Endometrial microvascular endothelial cells (primary cell): ENCODE data around the gene NIF3L1. TPM values are rescaled to one million over a fixed set of nuclear protein-coding genes. Genes with fewer than 3 reads are reported as not detected.

Source experiments
- in situ Hi-C: cut with HindIII; loops from 2 replicates; pipeline ENCODE4 v1.10.0; 2017; ENCODE audit warnings: low sequenced_read_pairs, low pct_unique_long_range_greater_than_20kb; ENCODE audit errors: inconsistent ontology term
- total RNA-seq: library from RNA; depleted of rRNA; stranded (reverse); fragments of >200 nt; gene quantifications from one replicate; pipeline ENCODE4 v1.2.3, GENCODE V29; 2015; ENCODE audit errors: inconsistent ontology term

The NIF3L1 gene, protein sequence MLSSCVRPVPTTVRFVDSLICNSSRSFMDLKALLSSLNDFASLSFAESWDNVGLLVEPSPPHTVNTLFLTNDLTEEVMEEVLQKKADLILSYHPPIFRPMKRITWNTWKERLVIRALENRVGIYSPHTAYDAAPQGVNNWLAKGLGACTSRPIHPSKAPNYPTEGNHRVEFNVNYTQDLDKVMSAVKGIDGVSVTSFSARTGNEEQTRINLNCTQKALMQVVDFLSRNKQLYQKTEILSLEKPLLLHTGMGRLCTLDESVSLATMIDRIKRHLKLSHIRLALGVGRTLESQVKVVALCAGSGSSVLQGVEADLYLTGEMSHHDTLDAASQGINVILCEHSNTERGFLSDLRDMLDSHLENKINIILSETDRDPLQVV
- total RNA-seq, result 18.8 TPM

- in situ Hi-C loops, result no loop called here
Measured at GRCh38 chr2:200888704-200889625, at the start of gene NIF3L1, which contains the start of gene PPIL3. Gene NIF3L1 (plus strand): TSS chr2:200889371. CDS start chr2:200891944, 2,573 bp downstream. Gene PPIL3 (minus strand): TSS chr2:200889077. CDS start chr2:200887615, 1,462 bp downstream.

DNA sequence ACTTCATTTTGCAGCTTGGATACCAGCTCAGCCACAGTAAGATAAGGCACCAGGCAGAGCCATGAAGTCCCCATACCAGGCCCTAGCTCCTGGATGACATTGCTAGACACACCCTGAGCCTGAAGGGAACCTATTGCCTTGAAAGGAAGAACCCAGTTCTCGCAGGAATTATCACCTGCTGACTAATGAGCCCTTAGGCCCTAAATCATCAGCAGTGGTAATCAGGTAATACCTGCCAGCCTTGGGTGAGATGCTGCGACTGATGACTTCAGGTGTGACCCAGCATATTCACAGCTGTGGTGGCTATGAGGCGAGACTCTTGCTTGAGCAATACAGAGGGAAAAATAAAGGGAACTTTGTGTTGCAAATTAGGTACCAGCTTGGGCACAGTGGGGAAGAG, 49.7 kb upstream of the NIF3L1 start:
- in situ Hi-C loops, result no loop called here

DNA sequence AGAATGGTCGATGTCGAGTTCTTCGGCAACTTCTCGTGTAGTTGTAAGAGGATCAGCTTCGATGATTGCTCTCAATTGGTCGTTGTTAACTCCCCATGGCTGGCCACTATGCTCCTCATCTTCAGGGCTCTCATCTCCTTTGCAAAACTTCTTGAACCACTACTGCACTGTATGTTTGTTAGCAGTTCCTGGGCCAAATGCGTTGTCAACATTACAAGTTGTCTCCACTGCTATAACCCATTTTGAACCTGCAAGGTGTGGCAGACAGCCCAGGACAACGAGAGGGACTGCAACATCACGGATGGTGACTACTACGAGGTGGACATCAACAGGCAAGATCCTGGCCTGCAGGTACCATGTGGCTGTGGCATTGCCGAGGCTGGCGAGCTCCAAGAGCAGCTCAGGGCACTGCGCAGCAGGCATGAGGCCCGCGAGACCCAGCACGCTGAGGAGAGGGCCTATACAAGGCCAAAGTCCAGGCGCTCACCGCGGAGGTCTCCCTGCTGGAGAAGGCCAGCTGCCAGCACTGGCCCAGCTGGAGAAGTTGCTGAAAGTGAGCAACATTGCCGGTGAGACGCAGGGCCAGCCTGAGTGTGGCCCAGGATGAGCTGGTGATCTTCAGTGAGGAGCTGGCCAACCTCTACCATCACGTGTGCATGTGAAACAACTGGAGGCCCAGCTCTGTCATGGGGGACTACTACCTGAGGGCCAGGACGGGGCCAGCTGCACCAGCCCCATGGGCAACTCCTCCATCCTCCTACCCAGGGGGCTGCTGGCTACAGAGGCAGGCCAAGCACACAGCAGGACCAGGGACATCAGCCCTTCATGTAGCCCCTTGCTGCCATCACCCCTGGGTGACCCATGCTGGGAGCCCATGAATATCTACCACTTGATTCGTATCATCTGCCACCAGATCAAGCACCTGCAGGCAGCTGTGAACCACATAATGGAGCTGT, 44.9 kb upstream of the NIF3L1 start:
- in situ Hi-C loops, result no loop called here

DNA sequence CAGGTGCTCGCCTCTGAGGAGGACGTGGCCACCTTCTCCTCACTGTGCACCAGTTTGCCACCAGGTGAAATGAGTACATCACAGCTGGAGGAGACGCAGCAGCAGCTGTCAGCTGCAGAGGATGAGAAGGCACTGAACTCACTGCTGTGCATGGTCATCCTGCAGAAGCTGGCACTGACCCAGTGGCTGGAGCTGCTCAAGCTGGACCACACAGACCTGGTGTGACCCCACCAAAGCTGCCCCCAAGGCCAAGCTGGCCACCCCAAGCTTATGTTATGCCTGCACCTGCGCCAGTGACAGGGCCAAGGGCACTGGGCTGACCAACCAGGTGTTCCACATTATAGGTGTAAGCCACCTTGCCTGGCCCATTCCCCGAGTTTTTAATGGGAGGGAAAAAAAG, 44.0 kb upstream of the NIF3L1 start:
- in situ Hi-C loops, result no loop called here

DNA sequence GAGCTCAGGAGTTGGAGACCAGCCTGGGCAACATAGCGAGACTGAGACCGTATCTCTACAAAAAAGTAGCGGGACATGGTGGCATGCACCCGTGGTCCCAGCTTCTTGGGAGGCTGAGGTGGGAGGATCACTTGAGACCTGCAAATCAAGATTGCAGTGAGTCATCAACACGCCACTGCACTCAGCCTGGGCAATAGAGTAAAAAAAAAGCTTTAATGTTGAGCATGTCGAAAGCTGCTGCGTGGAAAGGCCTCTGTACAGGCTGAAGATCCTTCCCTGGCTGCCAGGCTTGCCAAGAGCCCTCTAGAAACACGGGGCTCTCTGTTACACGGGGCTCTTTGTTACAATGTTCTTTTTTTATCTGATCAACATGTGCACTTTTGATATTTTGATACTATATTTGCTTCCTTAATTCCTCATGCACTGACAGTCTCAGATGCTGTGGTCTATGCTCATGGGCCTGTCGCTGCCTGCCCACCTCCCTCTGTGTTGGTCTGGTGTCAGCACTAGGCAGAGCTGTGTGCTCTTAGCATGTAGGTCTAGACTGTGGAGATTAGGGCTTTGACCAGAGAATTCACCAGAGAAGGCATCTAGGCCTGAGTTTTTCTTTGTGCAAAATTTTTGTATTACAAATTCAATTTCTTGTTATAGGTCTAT, 43.4 kb upstream of the NIF3L1 start:
- in situ Hi-C loops, result no loop called here

- in situ Hi-C loops, result no loop called here
Measured at GRCh38 chr2:200847269-200847668, 41.9 kb upstream of the NIF3L1 start.

DNA sequence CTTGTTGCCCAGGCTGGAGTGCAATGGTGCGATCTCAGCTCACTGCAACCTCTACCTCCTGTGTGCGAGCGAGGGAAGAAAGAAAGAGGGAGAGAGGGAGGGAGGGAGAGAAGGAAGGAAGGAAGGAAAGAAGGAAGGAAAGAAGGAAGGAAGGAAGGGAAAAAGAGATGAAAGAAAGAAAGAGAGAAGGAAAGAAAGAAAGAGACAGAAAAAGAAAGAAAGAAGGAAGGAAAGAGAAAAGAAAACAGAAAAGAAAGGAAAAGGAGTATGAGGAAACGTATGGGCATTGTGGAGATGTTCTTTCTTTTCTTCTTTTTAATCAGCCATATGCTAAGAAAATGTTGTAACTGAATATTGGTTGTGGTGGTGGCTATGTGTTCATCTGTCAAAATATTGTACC, 41.2 kb upstream of the NIF3L1 start:
- in situ Hi-C loops, result no loop called here

DNA sequence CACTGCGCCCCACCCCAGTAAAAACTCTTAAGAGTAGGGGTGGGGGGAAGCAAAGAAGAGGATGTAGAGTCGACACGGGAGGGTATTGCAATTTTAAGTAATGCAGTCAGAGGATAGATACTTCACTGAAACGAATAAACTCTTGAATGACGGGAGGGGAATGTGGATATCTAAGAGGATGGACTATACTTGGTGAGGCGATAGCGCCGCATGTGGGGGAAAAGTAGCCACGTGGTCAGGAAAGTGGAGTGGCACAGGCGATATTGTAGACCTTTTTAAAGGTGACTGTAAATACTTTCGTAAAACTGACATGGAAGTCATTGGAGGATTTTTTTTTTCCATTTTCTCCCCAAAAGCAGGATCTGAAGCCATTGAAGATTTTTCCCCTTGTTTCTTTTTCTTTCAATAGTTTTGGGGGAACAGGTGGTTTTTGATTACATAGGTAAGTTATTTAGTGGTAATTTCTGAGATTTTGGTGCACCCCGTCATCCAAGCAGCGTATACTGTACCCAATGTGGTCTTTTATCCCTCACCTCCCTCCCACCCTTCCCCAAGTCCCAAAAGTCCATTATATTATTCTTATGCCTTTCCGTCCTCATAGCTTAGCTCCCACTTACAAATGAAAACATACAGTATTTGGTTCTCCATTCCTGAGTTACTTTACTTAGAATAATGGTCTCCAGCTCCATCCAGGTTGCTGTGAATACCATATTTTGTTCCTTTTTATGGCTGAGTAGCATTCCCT, 38.5 kb upstream of the NIF3L1 start:
- in situ Hi-C loops, result no loop called here

- in situ Hi-C loops, result no loop called here
Measured at GRCh38 chr2:200851398-200852248, 37.5 kb upstream of the NIF3L1 start.

GRCh38 chr2:200852605-200853004, 36.6 kb upstream of the NIF3L1 start:
- in situ Hi-C loops, result no loop called here

DNA sequence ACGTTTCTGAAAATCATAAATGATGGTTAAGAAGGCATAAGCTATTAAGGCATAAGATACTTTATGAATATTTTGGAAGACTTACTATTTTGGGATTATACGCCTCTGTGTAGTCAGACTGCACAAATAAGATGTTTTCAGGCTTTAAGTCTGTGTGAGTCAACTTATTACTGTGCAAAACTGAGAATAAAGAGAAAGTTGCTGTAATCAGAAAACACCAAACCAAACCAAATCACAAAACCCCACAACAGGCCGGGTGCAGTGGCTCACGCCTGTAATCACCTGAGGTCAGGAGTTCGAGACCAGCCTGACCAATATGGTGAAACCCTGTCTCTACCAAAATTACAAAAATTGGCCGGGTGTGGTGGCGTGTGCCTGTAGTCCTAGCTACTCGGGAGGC, 32.4 kb upstream of the NIF3L1 start:
- in situ Hi-C loops, result no loop called here

DNA sequence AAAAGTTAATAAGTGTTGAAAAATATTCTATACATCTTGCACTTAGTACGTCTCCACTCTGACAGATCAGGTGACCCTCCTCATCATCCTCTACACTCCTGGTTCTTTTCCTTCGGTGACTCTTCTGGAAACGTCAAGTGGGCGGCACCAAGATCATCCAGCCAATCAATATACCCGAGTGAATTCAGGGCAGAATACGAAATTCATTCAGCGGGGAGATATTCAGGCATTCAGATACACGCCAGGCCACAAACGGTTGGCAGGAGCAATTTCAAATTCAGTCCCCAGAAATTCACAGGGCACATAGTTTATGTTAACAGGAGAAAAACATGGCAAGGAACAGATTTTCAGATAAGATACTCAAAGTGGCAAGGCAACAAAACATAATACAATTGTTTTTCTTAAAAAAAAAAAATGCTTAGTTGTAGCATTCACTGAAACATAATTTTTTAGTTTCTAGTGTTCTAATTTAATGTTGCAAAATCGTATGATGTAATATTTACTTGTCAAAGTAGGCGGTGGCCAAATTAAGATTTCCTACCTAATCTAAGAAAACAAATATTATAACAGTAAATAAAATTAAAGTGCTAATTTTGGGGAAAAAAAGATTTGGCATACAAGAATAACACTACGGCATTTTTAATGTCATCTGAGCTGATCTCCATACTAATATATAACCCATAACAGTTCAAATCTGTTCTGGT, 28.9 kb upstream of the NIF3L1 start:
- in situ Hi-C loops, result no loop called here

- in situ Hi-C loops, result no loop called here
Measured at GRCh38 chr2:200861617-200862155, 27.5 kb upstream of the NIF3L1 start.

GRCh38 chr2:200862532-200863000, 26.6 kb upstream of the NIF3L1 start:
- in situ Hi-C loops, result no loop called here

DNA sequence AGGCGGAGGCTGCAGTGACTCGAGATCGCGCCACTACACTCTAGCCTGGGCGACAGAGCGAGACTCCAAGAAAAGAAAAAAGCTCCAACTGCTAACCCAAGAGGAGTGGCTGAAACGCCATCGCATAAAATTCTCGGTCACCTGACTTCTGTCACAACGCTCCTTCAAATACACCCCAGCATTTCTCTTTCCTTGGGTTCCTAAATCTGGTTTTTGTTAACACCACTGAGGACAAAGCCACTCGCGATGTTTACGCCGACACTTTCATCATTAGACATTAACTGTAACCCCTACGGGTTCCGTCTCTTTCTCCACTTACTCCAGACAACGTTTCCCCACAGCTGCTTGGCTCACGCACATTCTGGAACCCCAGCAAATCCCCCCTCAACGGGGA, 25.4 kb upstream of the NIF3L1 start:
- in situ Hi-C loops, result no loop called here
